ENCODE measurements around the gene SEMA3E. TPM values are rescaled to one million over a fixed set of nuclear protein-coding genes. Genes with fewer than 3 reads are reported as not detected.

SEMA3E gene
- total and polyA plus RNA-seq, 10 of the 15 experiments (the other 5 are each of a cell fraction or from before 2014, with no cell fraction given), result 0.08 to 2.0 (median 0.82) TPM

GRCh38 chr7:83494683-83495082 lies 154.3 kb downstream of the SEMA3E start:
- SMC1A ChIA-PET (ENCODE audit: uncharacterized antibody, unreplicated experiment), result interaction anchor here (0.9 kb wide), 1 partner anchor 9 kb away, joined by 3 read pairs; no protein-coding TSS in a partner anchor
- 94% methylated on average over 2 of the region's 2 CpGs for WGBS (ENCODE audit: insufficient coverage, insufficient replicate concordance, low lambda C conversion rate, missing lambda C conversion rate)
- Histone ChIP-seq H3K36me3 (ENCODE audit: control insufficient read depth in 2 of 2, insufficient read depth in 2 of 2, low read length in 1 of 2) (no peaks in the 10 kb centered on the region), H3K27me3 (replicated peaks in 1 of 2; ENCODE audit: control insufficient read depth in 2 of 2, insufficient read depth in 2 of 2, low read length in 1 of 2) (no peaks in the 10 kb centered on the region), H3K9me3 (replicated peaks; ENCODE audit: control insufficient read depth, insufficient read depth, low read length) (no peaks in the 10 kb centered on the region), H3K9ac (ENCODE audit: control insufficient read depth, insufficient read depth, low read length) (no peak overlapping the region), H3K79me2 (ENCODE audit: control insufficient read depth, insufficient read depth, low read length) (no peaks in the 10 kb centered on the region), H2AFZ (ENCODE audit: control insufficient read depth, low read depth, low read length) (no peak overlapping the region), H3K4me3 (no peak overlapping the region), H3K4me1 (ENCODE audit: control insufficient read depth, insufficient read depth, low read length) (no peaks in the 10 kb centered on the region), H3K27ac (ENCODE audit: control insufficient read depth, insufficient read depth) (no peak overlapping the region), H3K4me2 (ENCODE audit: control insufficient read depth, insufficient read depth) (no peak overlapping the region), H4K20me1 (ENCODE audit: control insufficient read depth, insufficient read depth) (no peaks in the 10 kb centered on the region)
- ATAC-seq, result no peak
- RAD21 ChIA-PET (ENCODE audit: unreplicated experiment), result no interaction called here
- in situ Hi-C loops (cut with MboI), result no loop called here
- DNase-seq (ENCODE audit: low read depth, low spot score), result no peak
- CTCF ChIA-PET, result no interaction called here
- POLR2A ChIA-PET, result no interaction called here
- TF ChIP-seq ZBTB33 (IDR thresholded peaks at IDR 0.05) (no peak), STAT3 (IDR thresholded peaks at IDR 0.05; ENCODE audit: low read depth, low read length) (no peak), TCF3 (IDR thresholded peaks at IDR 0.05; ENCODE audit: borderline replicate concordance, insufficient read depth, low read depth, low read length) (no peak), SKIL (IDR thresholded peaks at IDR 0.05; ENCODE audit: low read depth, poor library complexity, severe bottlenecking) (no peak), NFYA (IDR thresholded peaks at IDR 0.05; ENCODE audit: borderline replicate concordance, low read depth, low read length) (no peak), FOXM1 (IDR thresholded peaks at IDR 0.05; ENCODE audit: low read depth, low read length) (no peak), BACH1 (IDR thresholded peaks at IDR 0.05; ENCODE audit: borderline replicate concordance) (no peak), E2F8 (IDR thresholded peaks at IDR 0.05; ENCODE audit: low read depth, partially characterized antibody) (no peak), POLR2AphosphoS2 (IDR thresholded peaks at IDR 0.05; ENCODE audit: low read depth, low read length) (no peak), NFYB (IDR thresholded peaks at IDR 0.05; ENCODE audit: insufficient read depth, low read depth, low read length) (no peak), YY1 (IDR thresholded peaks at IDR 0.05; ENCODE audit: low read depth, low read length) (no peak)
- no peak for FAIRE-seq
- no TSS peak for BruUV-seq (replicated peaks)
- intact Hi-C loops (cut with micrococcal nuclease; ENCODE audit: unreplicated experiment), result no loop called here

Measured in GM12878 (cell line).